HG02943 (cell line): ENCODE results near the gene SPRY4.
A peak's percentile ranks its signal among the peaks of the same experiment; 100 is the strongest.

Experiments used
- ATAC-seq: cut with Tn5 transposase; IDR thresholded peaks from one replicate; pipeline ENCODE4 v1.9.1; 2021; ENCODE audit warnings: mild to moderate bottlenecking, low read depth, moderate library complexity; ENCODE audit not compliant: unreplicated experiment

The SPRY4 gene

GRCh38 chr5:142295960-142296860 is 28.6 kb downstream of the SPRY4 start:
- no peak for ATAC-seq

GRCh38 chr5:142295084-142295758 is 29.6 kb downstream of the SPRY4 start:
- no peak for ATAC-seq

GRCh38 chr5:142293486-142293885 is 31.3 kb downstream of the SPRY4 start:
- ATAC-seq: no peak

- no peak for ATAC-seq
Observed at GRCh38 chr5:142292808-142293207, 32.0 kb downstream of the SPRY4 start.

- no peak for ATAC-seq
Observed at GRCh38 chr5:142292249-142292648, 32.6 kb downstream of the SPRY4 start.

GRCh38 chr5:142290577-142291299 is 34.1 kb downstream of the SPRY4 start:
- no peak for ATAC-seq

- ATAC-seq: no peak
Observed at GRCh38 chr5:142289708-142290576, 34.9 kb downstream of the SPRY4 start.

GRCh38 chr5:142287973-142288313 is 36.9 kb downstream of the SPRY4 start:
- peak; percentile 65 for ATAC-seq

GRCh38 chr5:142287096-142287972 is 37.5 kb downstream of the SPRY4 start:
- ATAC-seq: peak; percentile 59

- ATAC-seq: no peak
Observed at GRCh38 chr5:142286111-142286510, 38.7 kb downstream of the SPRY4 start.

- no peak for ATAC-seq
Observed at GRCh38 chr5:142283304-142283703, 41.5 kb downstream of the SPRY4 start.

- ATAC-seq: no peak
Observed at GRCh38 chr5:142281966-142282365, 42.9 kb downstream of the SPRY4 start.

GRCh38 chr5:142281008-142281367 is 43.8 kb downstream of the SPRY4 start:
- no peak for ATAC-seq

GRCh38 chr5:142280066-142281007 is 44.5 kb downstream of the SPRY4 start:
- no peak for ATAC-seq

- no peak for ATAC-seq
Observed at GRCh38 chr5:142278627-142279026, 46.2 kb downstream of the SPRY4 start.

- ATAC-seq: no peak
Observed at GRCh38 chr5:142277796-142278195, 47.0 kb downstream of the SPRY4 start.

GRCh38 chr5:142276517-142276916 is 48.3 kb downstream of the SPRY4 start:
- ATAC-seq: no peak

GRCh38 chr5:142275496-142275895 is 49.3 kb downstream of the SPRY4 start:
- no peak for ATAC-seq
